Calu3 (cell line): ENCODE measurements around the gene GGN. TPM values are rescaled to one million over a fixed set of nuclear protein-coding genes. Genes with fewer than 3 reads are reported as not detected.

ENCODE experiments used
- BruUV-seq: library from RNA; stranded (reverse); fragments of 400-500 nt; replicated peaks from 2 replicates; lab custom pipeline; 2021; lab: Mats Ljungman, UMichigan
- CTCF ChIA-PET: fragments of 300-600 bp; sonication (Branson Sonifier 250); formaldehyde crosslinking; loops from one replicate; lab custom pipeline; 2022; ENCODE audit warnings: antibody characterized with exemption; lab: Charles Lee
- DNase-seq: peaks from one replicate; pipeline ENCODE4 v3.0.0; 2022
- H3K27ac Mint-ChIP-seq: one replicate; pipeline ENCODE4 v1.8.0; 2022; ENCODE audit warnings: mixed read lengths; ENCODE audit not compliant: unreplicated experiment
- H3K27me3 Mint-ChIP-seq: one replicate; pipeline ENCODE4 v1.8.0; 2022; ENCODE audit warnings: mixed read lengths; ENCODE audit not compliant: unreplicated experiment
- H3K36me3 Mint-ChIP-seq: one replicate; pipeline ENCODE4 v1.8.0; 2022; ENCODE audit warnings: mild to moderate bottlenecking, moderate library complexity, mixed read lengths; ENCODE audit not compliant: insufficient read depth, unreplicated experiment
- H3K4me1 Mint-ChIP-seq: one replicate; pipeline ENCODE4 v1.8.0; 2022; ENCODE audit warnings: mild to moderate bottlenecking, low read depth, mixed read lengths; ENCODE audit not compliant: unreplicated experiment
- H3K4me3 Mint-ChIP-seq: one replicate; pipeline ENCODE4 v1.8.0; 2022; ENCODE audit warnings: mild to moderate bottlenecking, low read depth, moderate library complexity, mixed read lengths; ENCODE audit not compliant: unreplicated experiment
- H3K9me3 Mint-ChIP-seq: one replicate; pipeline ENCODE4 v1.8.0; 2022; ENCODE audit warnings: low read depth, mixed read lengths; ENCODE audit not compliant: unreplicated experiment
- CTCF ChIP-seq: fragments of 200-600 bp; IDR thresholded peaks from one replicate; pipeline ENCODE4 v1.8.0; 2022; ENCODE audit warnings: antibody characterized with exemption; ENCODE audit not compliant: unreplicated experiment
- intact Hi-C: fragments of 100-400 bp; cut with micrococcal nuclease; formaldehyde crosslinking; loops from one replicate; pipeline ENCODE4 v1.10.0; 2022; ENCODE audit not compliant: unreplicated experiment
- total RNA-seq: library from RNA; stranded (reverse); gene quantifications from 2 replicates; pipeline ENCODE4 v1.2.3, GENCODE V29; 2022

GGN gene
- total RNA-seq, 1 experiment from 2014 or later = 0.40 TPM

DNA sequence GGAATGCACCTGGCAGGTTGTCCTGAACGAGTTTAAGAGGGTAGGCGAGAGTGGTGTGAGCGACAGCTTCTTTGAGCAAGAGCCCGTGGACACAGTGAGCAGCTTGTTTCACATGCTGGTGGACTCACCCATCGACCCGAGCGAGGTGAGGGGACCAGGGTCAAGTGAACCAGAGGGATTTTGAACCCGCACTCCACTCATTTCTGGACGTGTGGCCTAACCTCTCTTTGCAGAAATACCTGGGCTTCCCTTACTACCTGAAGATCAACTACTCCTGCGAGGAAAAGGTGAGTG is 50.5 kb downstream of the GGN start:
- TSS peak; percentile 29 for BruUV-seq
- peaks cover 21% of the 10 kb centered on the region for H3K36me3 Mint-ChIP-seq
- H3K4me1 Mint-ChIP-seq = peaks cover 19% of the 10 kb centered on the region
- CTCF ChIA-PET = interaction anchor here (0.5 kb wide), 1 partner anchor 317 kb away, joined by 3 read pairs; no protein-coding TSS in a partner anchor
- H3K27me3 Mint-ChIP-seq = no peaks in the 10 kb centered on the region
- H3K9me3 Mint-ChIP-seq = no peaks in the 10 kb centered on the region
- peak overlapping the region; percentile 79 for H3K27ac Mint-ChIP-seq
- no peak for TF ChIP-seq CTCF
- intact Hi-C loops = no loop called here
- H3K4me3 Mint-ChIP-seq = peak overlapping the region; percentile 88
- no peak for DNase-seq

GRCh38 chr19:38336638-38337359 is 51.0 kb downstream of the GGN start:
- Mint-ChIP-seq H3K4me3 (peak overlapping the region; percentile 88), H3K4me1 (peaks cover 19% of the 10 kb centered on the region), H3K27me3 (no peaks in the 10 kb centered on the region), H3K9me3 (no peaks in the 10 kb centered on the region), H3K36me3 (peaks cover 21% of the 10 kb centered on the region), H3K27ac (peak overlapping the region; percentile 79)
- CTCF ChIA-PET = interaction anchor here (0.5 to 1.2 kb wide), 3 partner anchors 73 to 317 kb away, joined by 3 to 22 read pairs (median 4); partner anchors contain the start of gene SPINT2
- DNase-seq = peak; percentile 99
- peak; percentile 8 for TF ChIP-seq CTCF
- intact Hi-C loops = no loop called here
- BruUV-seq = no TSS peak

- no peaks in the 10 kb centered on the region for H3K27me3 Mint-ChIP-seq
- peak overlapping the region; percentile 88 for H3K4me3 Mint-ChIP-seq
- intact Hi-C loops = loop anchor here (1.0 to 2.0 kb wide), 3 partner anchors 38 to 101 kb away; partner anchors contain the start of gene PSMD8
- H3K4me1 Mint-ChIP-seq = peaks cover 19% of the 10 kb centered on the region
- no peaks in the 10 kb centered on the region for H3K9me3 Mint-ChIP-seq
- H3K36me3 Mint-ChIP-seq = peaks cover 21% of the 10 kb centered on the region
- H3K27ac Mint-ChIP-seq = peak overlapping the region; percentile 79
- CTCF ChIA-PET = interaction anchor here (0.6 to 1.6 kb wide), 11 partner anchors 26 to 429 kb away, joined by 3 to 22 read pairs (median 4); partner anchors contain the start of genes GGN, PSMD8, SIPA1L3 and SPINT2
- TF ChIP-seq CTCF = no peak
- no TSS peak for BruUV-seq
- peak; percentile 99 for DNase-seq
Measured at GRCh38 chr19:38335949-38336637, 51.7 kb downstream of the GGN start.

Other genes starting within 250 kb of the GGN start
- gene DPF1, start 163.8 kb downstream of the GGN start, total RNA-seq = 1.0 and 1.5 TPM in 2 replicates
- gene PPP1R14A, start 131.7 kb downstream of the GGN start, total RNA-seq = 0.88 and 2.4 TPM in 2 replicates
- 1,023 and 1,082 TPM in 2 replicates for gene SPINT2, start 123.5 kb downstream of the GGN start, total RNA-seq
- 189 and 234 TPM in 2 replicates for gene C19orf33, start 83.8 kb downstream of the GGN start, total RNA-seq
- 45.0 and 45.4 TPM in 2 replicates for gene YIF1B, start 72.1 kb downstream of the GGN start, total RNA-seq
- gene KCNK6, start 68.2 kb downstream of the GGN start, total RNA-seq = 3.6 and 4.2 TPM in 2 replicates
- gene CATSPERG, start 52.2 kb downstream of the GGN start, total RNA-seq = 9.7 and 11.9 TPM in 2 replicates
- gene PSMD8, start 13.5 kb downstream of the GGN start, total RNA-seq = 226 and 233 TPM in 2 replicates
- gene SPRED3, start 663 bp upstream of the GGN start, total RNA-seq = 3.4 and 5.4 TPM in 2 replicates
- gene FAM98C, start 15.1 kb upstream of the GGN start, total RNA-seq = 31.4 and 32.8 TPM in 2 replicates
- gene RASGRP4, start 38.2 kb upstream of the GGN start, total RNA-seq = not detected in 2 replicates
- gene RYR1, start 45.7 kb upstream of the GGN start, total RNA-seq = 1.4 and 1.5 TPM in 2 replicates
- 1.2 TPM in 1 of 2 replicates, not detected in the other for gene MAP4K1, start 229.9 kb upstream of the GGN start, total RNA-seq
- gene EIF3K, start 231.2 kb upstream of the GGN start, total RNA-seq = 334 and 338 TPM in 2 replicates